Measurements from ENCODE around the gene PSMB5.
A peak's percentile ranks its signal among the peaks of the same experiment; 100 is the strongest.

Gene PSMB5

GRCh38 chr14:22985894-22986507, 48.7 kb downstream of the PSMB5 start:
- Mint-ChIP-seq H3K27ac (no peak overlapping the region), H3K27me3 (no peaks in the 10 kb centered on the region), H3K36me3 (no peaks in the 10 kb centered on the region), H3K4me1 (no peaks in the 10 kb centered on the region), H3K4me3 (no peak overlapping the region), H3K9me3 (no peaks in the 10 kb centered on the region)
- DNase-seq (ENCODE audit: low spot score in 2 of 2): no peak
- no peak for ATAC-seq (ENCODE audit: low read depth)

- no peak for ATAC-seq (ENCODE audit: low read depth)
- DNase-seq (ENCODE audit: low spot score in 2 of 2): no peak
- peaks cover under 1% of the 10 kb centered on the region for H3K4me1 Mint-ChIP-seq
- H3K27me3 Mint-ChIP-seq: no peaks in the 10 kb centered on the region
- H3K27ac Mint-ChIP-seq: no peak overlapping the region
- no peaks in the 10 kb centered on the region for H3K36me3 Mint-ChIP-seq
- H3K4me3 Mint-ChIP-seq: no peak overlapping the region
- no peaks in the 10 kb centered on the region for H3K9me3 Mint-ChIP-seq
Measured at GRCh38 chr14:22984959-22985658, 49.6 kb downstream of the PSMB5 start.

- Mint-ChIP-seq H3K4me3 (no peak within 1 kb of the TSS), H3K27ac (no peak within 1 kb of the TSS), H3K9me3 (no peaks in the 10 kb centered on the region), H3K27me3 (no peaks in the 10 kb centered on the region), H3K36me3 (no peaks in the 10 kb centered on the region), H3K4me1 (peaks cover 3% of the 10 kb centered on the region)
- ATAC-seq (ENCODE audit: low read depth): peak; percentile 66
- DNase-seq (ENCODE audit: low spot score in 2 of 2): peak; percentile 50 to 60
Measured at GRCh38 chr14:22982477-22983245, 52.0 kb downstream of the PSMB5 start, which contains the start of gene AJUBA. Gene AJUBA, minus strand, starts transcription at chr14:22982551. Its CDS starts 285 bp downstream, at chr14:22982266.

GRCh38 chr14:22981876-22982476, 52.7 kb downstream of the PSMB5 start:
- H3K36me3 Mint-ChIP-seq: no peaks in the 10 kb centered on the region
- DNase-seq (ENCODE audit: low spot score in 2 of 2): peak in 1 of 2 donors; percentile 31
- H3K9me3 Mint-ChIP-seq: no peaks in the 10 kb centered on the region
- no peak overlapping the region for H3K27ac Mint-ChIP-seq
- peaks cover 3% of the 10 kb centered on the region for H3K27me3 Mint-ChIP-seq
- H3K4me3 Mint-ChIP-seq: no peak overlapping the region
- no peak for ATAC-seq (ENCODE audit: low read depth)
- peaks cover 6% of the 10 kb centered on the region for H3K4me1 Mint-ChIP-seq

GRCh38 chr14:22981090-22981875, 53.4 kb downstream of the PSMB5 start:
- no peak overlapping the region for H3K27ac Mint-ChIP-seq
- peaks cover 5% of the 10 kb centered on the region for H3K27me3 Mint-ChIP-seq
- H3K4me3 Mint-ChIP-seq: peak overlapping the region; percentile 12
- peak; percentile 25 to 44 for DNase-seq (ENCODE audit: low spot score in 2 of 2)
- H3K9me3 Mint-ChIP-seq: no peaks in the 10 kb centered on the region
- no peaks in the 10 kb centered on the region for H3K36me3 Mint-ChIP-seq
- ATAC-seq (ENCODE audit: low read depth): no peak
- peaks cover 9% of the 10 kb centered on the region for H3K4me1 Mint-ChIP-seq

GRCh38 chr14:22980672-22981089, 54.0 kb downstream of the PSMB5 start:
- Mint-ChIP-seq H3K36me3 (no peaks in the 10 kb centered on the region), H3K27ac (no peak overlapping the region), H3K4me1 (peaks cover 9% of the 10 kb centered on the region), H3K4me3 (peak overlapping the region; percentile 12), H3K27me3 (peaks cover 5% of the 10 kb centered on the region), H3K9me3 (no peaks in the 10 kb centered on the region)
- no peak for DNase-seq (ENCODE audit: low spot score in 2 of 2)
- no peak for ATAC-seq (ENCODE audit: low read depth)

- no peak overlapping the region for H3K27ac Mint-ChIP-seq
- peaks cover 9% of the 10 kb centered on the region for H3K4me1 Mint-ChIP-seq
- ATAC-seq (ENCODE audit: low read depth) (no peak), DNase-seq (ENCODE audit: low spot score in 2 of 2) (no peak)
- H3K36me3 Mint-ChIP-seq: no peaks in the 10 kb centered on the region
- H3K4me3 Mint-ChIP-seq: peak overlapping the region; percentile 41
- H3K9me3 Mint-ChIP-seq: no peaks in the 10 kb centered on the region
- H3K27me3 Mint-ChIP-seq: peaks cover 5% of the 10 kb centered on the region
Measured at GRCh38 chr14:22979748-22980392, 54.8 kb downstream of the PSMB5 start.

GRCh38 chr14:22978981-22979671, 55.6 kb downstream of the PSMB5 start:
- no peak overlapping the region for H3K4me3 Mint-ChIP-seq
- peaks cover 5% of the 10 kb centered on the region for H3K27me3 Mint-ChIP-seq
- no peaks in the 10 kb centered on the region for H3K9me3 Mint-ChIP-seq
- DNase-seq (ENCODE audit: low spot score in 2 of 2): no peak
- no peak overlapping the region for H3K27ac Mint-ChIP-seq
- ATAC-seq (ENCODE audit: low read depth): no peak
- no peaks in the 10 kb centered on the region for H3K36me3 Mint-ChIP-seq
- H3K4me1 Mint-ChIP-seq: peaks cover 9% of the 10 kb centered on the region

GRCh38 chr14:22978487-22978837, 56.2 kb downstream of the PSMB5 start:
- Mint-ChIP-seq H3K27me3 (peaks cover 5% of the 10 kb centered on the region), H3K36me3 (no peaks in the 10 kb centered on the region), H3K9me3 (no peaks in the 10 kb centered on the region), H3K4me3 (no peak overlapping the region), H3K4me1 (peaks cover 9% of the 10 kb centered on the region), H3K27ac (no peak overlapping the region)
- ATAC-seq (ENCODE audit: low read depth) (no peak), DNase-seq (ENCODE audit: low spot score in 2 of 2) (no peak)

GRCh38 chr14:22977684-22978486, 56.8 kb downstream of the PSMB5 start:
- no peak for DNase-seq (ENCODE audit: low spot score in 2 of 2)
- H3K9me3 Mint-ChIP-seq: no peaks in the 10 kb centered on the region
- peaks cover 5% of the 10 kb centered on the region for H3K27me3 Mint-ChIP-seq
- ATAC-seq (ENCODE audit: low read depth): no peak
- no peak overlapping the region for H3K4me3 Mint-ChIP-seq
- H3K36me3 Mint-ChIP-seq: no peaks in the 10 kb centered on the region
- peaks cover 9% of the 10 kb centered on the region for H3K4me1 Mint-ChIP-seq
- H3K27ac Mint-ChIP-seq: no peak overlapping the region

GRCh38 chr14:22977434-22977683, 57.3 kb downstream of the PSMB5 start:
- Mint-ChIP-seq H3K9me3 (no peaks in the 10 kb centered on the region), H3K4me1 (peaks cover 9% of the 10 kb centered on the region), H3K27ac (no peak overlapping the region), H3K4me3 (no peak overlapping the region), H3K27me3 (peaks cover 5% of the 10 kb centered on the region), H3K36me3 (no peaks in the 10 kb centered on the region)
- DNase-seq (ENCODE audit: low spot score in 2 of 2) (no peak), ATAC-seq (ENCODE audit: low read depth) (no peak)

- no peaks in the 10 kb centered on the region for H3K9me3 Mint-ChIP-seq
- no peak overlapping the region for H3K27ac Mint-ChIP-seq
- H3K36me3 Mint-ChIP-seq: no peaks in the 10 kb centered on the region
- H3K4me1 Mint-ChIP-seq: peaks cover 9% of the 10 kb centered on the region
- H3K27me3 Mint-ChIP-seq: peaks cover 5% of the 10 kb centered on the region
- DNase-seq (ENCODE audit: low spot score in 2 of 2): no peak
- no peak overlapping the region for H3K4me3 Mint-ChIP-seq
- ATAC-seq (ENCODE audit: low read depth): peak; percentile 53
Measured at GRCh38 chr14:22976620-22977433, 57.9 kb downstream of the PSMB5 start.
